Left cardiac atrium (tissue), 4 donors: Measurements from ENCODE around the gene PPP2R2C. TPM values are rescaled to one million over a fixed set of nuclear protein-coding genes. Genes with fewer than 3 reads are reported as not detected.

ENCODE experiments used
- ATAC-seq, 2 donors: fragments of 200-7000 bp; cut with Tn5 transposase; one replicate each; pipeline ENCODE4 v1.9.1; 2020; ENCODE audit warnings: mild to moderate bottlenecking in 2 of 2, moderate library complexity in 2 of 2
- DNase-seq: peaks from one replicate; pipeline ENCODE4 v3.0.0-alpha.2; 2020
- intact Hi-C, 2 donors: fragments of 100-400 bp; cut with DNase I; formaldehyde crosslinking; loops; one replicate each; pipeline versions ENCODE4 v1.14.1 to v1.15.1; 2022 to 2023
- total RNA-seq, 2 donors: library from RNA; stranded (reverse); fragmentation: NEBNext Ultra II Directional; extraction: Animal tissue kit (Norgen Biotek cat#: 25700); gene quantifications; one replicate each; pipeline ENCODE4 v1.2.1, GENCODE V29; 2021
- donor health status: DM: no; HTN: yes; CAD: no.
- donor health status: DM: no; HTN: yes; CAD: no; lungs with severe emphysema.
- donor health status: DM: yes; HTN: yes; CAD: no.
- donor health status: Dilated cardiomyopathy.

PPP2R2C gene
- total RNA-seq, 2 donors from 2014 or later = 4.8 to 5.2 TPM

DNA sequence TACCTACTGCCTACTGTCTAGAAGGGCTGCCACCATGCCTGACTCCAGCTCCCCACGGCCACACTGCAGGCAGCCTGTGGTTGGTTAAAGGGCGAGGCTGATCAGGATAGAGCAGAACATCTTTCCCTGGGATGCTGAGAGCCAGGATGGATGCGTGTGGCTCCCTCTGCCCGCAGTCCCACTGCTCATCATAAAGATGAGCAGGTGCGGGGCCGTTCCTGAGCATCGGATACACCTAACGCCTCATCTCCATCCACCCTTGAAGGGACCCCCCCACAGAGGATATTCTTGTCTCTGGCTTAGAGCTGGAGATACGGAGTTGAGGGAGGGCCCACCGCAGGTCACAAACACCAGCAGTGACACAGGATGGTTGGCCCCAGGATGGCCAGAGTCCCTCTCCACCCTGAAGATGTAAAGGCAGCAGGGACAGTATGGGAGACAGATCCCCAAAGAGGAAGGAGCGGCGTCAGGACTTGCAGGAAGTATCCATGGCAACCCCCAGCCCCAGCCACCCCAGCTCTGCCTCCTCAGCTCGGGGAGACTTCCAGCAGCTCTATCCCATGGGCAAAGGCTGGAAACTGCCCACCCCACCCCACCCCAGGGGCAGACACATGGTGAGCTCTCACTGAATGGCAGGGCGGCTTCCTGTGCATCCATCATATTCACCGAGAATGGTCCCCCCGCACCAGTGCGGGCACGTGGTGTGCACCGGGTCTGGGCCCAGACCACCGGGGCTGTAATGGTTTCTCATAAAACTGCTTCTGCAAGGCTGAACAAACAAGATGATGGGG, 19.3 kb downstream of the PPP2R2C start:
- DNase-seq = no peak
- no peak for ATAC-seq
- intact Hi-C loops = no loop called here

DNA sequence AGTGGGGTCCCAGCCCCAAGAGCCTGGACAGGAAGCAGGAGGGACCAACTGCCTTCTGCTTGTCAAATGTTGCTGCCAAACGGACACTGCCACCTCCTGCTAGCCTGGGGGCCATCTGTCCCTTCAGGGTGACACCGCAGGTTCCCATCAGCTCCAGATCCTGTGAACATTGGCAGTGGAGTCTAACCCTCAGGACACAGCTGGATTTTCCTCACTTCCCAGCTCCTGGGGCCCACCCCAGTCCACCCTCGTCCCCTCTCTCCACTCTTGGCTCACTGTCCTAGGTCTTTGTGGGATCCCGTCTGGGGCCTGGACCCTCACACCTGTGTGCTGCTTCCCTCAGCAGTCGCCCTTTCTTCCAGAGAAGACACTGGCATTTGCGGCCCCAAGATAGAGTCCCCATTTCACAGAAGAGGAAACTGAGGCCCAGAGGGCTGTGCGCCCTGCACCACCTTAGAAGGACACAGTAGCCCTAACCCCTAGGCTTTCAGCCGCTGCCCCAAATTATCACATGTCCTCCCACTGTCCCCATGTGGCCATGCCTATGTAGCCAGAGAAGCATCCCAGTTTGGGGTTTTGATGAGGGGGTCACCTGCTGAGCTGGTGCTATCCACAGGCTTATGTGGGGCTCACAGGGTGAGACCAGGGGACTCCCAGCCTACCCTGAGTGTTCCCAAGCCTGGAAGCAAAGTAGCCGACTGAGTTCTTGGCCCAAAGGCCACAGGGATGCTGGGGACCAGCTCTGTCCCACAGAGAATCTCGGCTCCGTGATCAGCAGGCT, 20.1 kb downstream of the PPP2R2C start:
- intact Hi-C loops = no loop called here
- ATAC-seq = no peak
- DNase-seq = no peak

DNA sequence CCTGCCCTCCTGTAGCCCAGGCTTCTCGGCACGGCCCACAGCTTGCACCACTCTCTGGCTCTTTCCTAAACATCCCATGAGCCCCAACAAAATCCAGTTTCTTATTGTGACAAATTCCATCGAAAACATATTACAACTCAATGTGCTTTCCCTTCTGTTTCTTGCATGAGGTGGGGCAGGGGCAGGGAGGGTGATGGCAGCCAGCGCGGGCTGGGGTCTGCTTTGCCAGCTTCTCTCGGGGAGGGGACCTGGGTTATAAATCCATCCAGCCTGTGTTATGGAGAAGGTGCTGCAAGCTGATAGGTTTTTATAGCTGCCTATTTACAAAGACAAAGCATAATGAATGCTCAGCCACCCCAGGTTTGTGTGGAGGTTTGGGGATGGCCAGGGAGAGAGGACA, 21.1 kb downstream of the PPP2R2C start:
- intact Hi-C loops = no loop called here
- DNase-seq (no peak), ATAC-seq (no peak)

DNA sequence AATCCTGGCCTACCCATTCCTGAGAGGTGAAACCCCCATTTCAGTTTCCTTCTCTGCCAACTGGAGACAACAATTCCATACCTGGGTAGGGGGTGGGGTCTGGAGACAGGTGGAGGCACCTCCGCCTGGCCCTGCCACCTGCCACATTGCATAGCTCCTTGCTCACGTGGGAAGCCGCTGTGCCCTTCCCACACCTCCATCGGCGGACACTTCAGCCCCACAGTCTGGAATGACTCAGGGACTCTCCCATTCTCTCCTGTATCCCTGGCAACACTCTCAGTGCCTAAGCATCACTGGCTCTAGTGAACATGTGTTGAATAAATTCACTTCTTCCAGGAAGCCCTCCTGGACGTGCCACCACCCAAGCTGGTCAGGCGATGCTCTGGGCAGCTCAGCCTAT, 21.7 kb downstream of the PPP2R2C start:
- DNase-seq (no peak), ATAC-seq (no peak)
- intact Hi-C loops = no loop called here

DNA sequence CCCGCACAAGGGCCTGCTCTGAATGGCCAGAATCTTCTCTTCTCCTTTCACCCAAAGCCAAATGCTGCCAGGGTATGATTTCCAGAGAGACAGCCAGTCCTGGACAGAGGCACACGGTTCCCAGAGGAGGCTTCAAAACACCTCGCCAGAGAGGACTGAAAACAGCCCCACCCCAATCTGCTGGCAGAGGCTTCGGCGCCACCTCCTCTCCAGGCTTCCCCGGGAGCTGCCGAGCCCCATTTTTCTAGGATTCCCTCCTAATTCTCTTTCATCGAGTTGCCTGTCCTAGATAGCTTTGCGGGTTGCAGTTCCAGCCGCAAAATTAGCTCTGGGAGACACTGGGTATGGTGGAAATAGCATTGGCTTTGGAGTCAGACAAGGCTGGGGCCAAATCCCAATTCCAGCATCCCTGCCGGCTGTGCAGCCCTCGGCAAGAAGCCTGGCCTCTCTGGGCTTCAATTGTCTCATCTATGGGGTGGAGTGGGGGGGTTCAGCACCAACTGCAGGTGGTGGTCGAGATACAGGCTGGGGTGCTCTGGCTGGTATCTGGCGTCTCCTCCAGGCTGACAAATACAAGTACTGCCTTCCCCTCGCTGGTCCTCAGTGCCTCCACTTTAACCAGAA, 22.6 kb downstream of the PPP2R2C start:
- DNase-seq (no peak), ATAC-seq (no peak)
- intact Hi-C loops = no loop called here

- intact Hi-C loops = no loop called here
- DNase-seq (no peak), ATAC-seq (no peak)
Observed at GRCh38 chr4:6449335-6449734, 23.1 kb downstream of the PPP2R2C start.

DNA sequence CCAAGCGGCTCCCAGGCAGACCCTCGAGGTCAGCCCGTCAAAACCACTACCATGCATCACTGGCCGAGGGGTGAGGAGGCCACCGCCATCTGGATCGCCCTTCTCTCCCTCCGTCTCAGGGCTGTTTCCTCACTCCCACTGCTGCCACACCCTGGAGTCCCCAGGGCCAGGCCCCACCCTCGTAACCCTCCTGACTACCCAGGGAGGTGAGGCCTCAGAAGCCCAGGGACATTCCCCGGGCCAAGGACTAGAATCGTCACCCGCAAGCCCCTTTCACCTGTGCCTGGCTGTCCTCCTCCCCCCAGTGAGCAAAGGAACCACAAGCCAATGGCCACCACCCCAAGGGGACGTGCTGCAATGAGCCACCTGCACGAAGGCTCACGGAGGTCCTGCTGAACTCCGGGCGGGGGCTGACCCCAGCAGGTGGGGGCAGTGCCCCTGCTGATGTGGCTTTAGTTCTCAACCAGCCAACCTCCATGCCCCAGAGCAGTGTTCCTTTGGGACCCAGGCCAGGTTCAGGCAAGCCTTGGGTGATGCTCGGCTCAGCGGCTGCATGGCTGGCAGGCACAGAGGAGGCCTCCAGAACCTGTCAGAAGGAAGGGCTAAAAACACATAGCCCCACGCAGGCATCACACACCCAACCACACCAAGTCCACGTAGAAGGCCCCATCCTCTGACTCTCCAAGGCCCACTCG, 23.8 kb downstream of the PPP2R2C start:
- intact Hi-C loops = no loop called here
- DNase-seq (no peak), ATAC-seq (no peak)

DNA sequence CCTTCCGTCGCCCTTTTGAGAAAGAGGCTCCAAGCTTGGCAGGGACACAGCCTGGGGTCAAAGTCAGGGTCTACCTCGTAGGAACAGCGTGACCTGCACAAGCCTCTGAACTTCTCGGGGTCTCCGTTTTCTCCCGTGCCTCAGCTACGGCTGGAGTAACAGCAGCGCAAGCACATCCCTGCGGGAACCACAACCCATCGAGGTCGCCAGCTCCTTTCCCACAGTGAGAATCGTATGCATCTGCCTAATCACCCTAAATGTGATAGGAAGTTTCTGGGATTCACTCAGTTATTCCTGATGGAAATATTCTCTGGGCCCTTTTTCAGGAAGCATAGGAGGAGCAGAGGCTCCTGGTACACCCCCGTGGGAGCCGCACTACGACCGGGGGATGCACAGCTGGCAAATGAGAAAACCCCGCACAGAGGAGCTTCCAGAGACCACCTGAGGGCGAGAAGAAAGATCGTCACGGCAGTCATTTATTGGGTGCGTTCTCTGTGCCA, 24.7 kb downstream of the PPP2R2C start:
- intact Hi-C loops = no loop called here
- DNase-seq (no peak), ATAC-seq (no peak)

DNA sequence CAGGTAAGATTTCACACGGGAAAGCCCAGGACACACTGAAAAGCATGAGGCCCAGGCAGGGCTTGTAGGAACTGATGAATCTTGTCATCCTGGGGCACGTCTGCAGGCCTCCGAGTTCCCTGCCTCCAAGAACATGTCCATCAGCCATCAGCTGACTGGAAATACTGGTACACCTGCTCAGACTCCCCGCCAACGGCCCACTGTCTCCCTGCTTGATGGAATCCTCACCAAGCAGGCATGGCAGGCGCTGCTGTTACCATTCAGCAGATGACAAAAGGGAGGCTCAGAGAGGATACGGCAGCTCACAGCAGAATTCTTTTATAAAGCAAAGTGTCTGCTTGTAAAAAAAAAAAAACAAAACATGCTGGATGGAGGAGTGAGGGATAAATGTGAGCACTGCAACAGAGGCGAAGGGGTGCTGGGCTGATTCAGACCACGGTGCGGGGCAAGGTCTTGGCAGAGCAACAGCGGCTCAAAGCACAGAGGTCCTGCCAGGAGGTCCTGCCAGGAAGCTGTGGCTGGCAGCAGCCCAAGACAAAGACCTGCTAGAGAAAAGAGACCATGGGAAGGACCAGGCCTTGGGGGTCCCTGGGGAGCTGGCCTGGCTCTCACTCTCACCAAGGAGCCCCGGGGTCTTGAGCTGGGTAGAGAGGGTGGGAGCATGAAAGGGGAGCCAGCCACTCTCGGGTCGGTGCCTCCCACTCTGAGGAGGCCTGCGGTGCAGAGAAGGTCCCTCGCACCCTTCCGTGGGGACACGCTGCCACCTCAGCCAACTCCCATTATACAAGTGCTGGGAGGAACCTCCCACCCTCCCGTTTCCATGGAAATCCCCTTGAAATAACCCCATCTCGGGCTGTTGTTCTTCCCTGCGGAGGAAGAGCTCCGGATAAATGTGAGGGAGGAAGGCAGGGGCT, 25.6 kb downstream of the PPP2R2C start:
- ATAC-seq (peak; percentile 57 to 69), DNase-seq (peak; percentile 58)
- intact Hi-C loops = no loop called here

- ATAC-seq = no peak
- intact Hi-C loops = no loop called here
- no peak for DNase-seq
Observed at GRCh38 chr4:6446130-6446482, 26.3 kb downstream of the PPP2R2C start.

DNA sequence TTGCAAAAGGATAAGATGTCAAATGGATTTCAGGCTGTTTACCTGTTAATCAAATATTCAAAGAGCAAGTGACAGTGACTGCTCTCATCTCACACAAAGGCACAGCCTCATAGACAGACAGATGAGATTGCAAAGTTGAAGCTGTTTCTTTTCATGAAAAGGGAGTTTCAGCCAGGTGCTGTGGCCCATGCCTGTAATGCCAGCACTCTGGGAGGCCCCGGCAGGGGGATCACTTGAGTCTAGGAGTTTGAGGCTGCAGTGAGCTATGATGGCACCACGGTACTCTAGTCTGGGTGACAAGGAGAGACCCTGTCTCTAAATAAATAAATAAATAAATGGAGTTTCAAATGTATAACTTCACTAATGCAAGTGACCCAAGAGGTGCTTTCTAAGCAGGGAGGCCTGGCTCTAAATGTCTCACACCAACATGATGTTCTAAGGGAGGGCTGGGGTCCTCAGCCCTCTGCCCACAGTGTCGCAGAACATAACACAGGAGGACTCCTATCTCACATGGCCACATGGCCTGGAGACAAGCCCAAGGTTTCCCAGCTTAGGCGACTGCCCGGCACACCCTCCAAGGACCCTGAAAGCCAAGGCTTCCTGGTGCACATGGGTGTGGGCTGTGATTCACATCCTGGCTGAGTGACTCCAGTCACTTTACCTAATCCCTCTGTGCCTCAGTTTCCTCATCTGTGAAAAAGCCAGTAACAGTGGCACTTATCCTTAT, 26.8 kb downstream of the PPP2R2C start:
- DNase-seq (no peak), ATAC-seq (no peak)
- intact Hi-C loops = no loop called here

DNA sequence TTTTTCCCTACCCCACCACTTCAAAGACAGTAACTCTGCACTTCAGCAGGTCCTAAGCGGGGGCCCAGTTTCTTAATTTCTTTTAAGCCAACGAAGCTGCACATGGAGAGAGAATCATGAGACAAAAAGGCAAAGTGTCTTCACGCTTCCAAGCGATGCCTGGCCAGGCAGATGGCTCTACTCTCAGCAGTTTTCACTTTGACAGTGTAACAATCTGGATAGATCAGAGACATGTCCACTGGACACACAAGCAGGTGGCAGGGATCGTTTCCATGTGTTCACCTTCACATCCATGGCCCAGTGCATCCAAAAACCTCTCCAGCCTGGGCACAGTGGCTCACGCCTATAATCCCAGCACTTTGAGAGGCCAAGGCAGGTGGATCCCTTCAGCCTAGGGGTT, 27.8 kb downstream of the PPP2R2C start:
- intact Hi-C loops = no loop called here
- ATAC-seq (no peak), DNase-seq (no peak)

DNA sequence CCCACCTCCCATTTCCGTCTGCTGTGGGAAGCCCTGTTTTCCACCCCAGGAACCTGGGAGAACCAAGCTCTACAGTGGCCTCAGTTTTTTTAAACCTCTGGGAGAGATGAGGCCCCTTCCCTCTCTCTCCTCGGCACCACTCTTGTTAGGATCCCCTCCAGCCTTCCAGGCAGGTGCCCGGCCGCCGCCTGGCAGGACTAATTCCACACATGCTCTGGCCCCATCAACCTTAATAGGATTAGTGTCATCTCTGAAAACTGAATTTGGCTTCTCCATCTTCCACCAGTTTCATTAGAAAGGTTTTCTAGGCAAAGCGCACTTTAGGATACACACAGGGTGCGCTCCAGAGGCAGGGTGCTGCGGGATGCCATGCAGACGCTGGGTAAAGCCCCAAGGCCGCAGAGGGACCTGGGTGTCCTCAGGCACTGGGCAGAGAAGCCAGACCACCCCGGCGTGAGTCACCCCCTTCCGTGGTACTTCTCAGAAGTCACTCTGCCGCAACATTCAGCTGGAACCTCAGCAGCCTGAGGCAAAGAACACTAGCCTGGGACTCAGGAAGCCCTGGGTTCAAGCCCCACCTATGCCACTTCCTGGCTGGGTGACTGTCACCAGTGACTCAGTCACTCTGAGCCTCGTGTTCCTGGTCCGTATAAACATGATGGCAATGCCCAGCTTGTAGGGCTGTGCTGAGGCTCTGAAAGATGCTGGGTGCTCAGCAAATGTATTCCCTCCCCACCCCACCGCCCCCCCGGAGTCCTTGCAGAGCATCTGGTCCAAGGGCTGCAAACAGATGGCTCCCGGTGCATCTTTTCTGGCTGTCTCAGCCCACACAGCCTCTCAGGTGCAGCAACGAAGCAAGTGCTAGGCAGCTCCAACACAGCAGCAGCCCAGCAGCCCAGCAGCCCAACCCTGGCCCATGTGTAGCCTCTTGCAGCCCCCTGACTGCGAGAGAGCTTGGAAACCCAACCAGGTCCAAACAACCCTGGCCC, 29.1 kb downstream of the PPP2R2C start:
- DNase-seq = no peak
- intact Hi-C loops = no loop called here
- ATAC-seq = no peak

- no peak for ATAC-seq
- no peak for DNase-seq
- intact Hi-C loops = no loop called here
Observed at GRCh38 chr4:6442555-6442954, 29.9 kb downstream of the PPP2R2C start.

DNA sequence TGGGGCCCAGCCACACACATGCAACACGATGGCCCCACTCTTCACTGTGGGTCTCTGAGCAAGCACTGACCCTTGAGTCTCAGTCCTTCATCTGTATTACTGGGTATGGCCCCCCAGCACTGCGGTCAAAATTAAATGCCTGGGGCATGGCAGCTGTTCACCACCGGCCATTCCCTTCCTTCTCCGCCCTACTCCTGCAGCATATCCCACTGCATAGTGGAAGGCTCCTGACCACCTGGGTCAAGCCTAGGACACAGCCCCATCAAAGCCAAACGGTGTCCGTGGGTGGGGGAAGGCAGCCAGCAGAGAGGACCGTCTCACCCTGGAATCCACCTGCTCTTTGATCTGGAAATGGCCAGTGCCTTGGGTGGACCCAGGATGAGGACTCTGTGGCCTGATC, 30.7 kb downstream of the PPP2R2C start:
- DNase-seq (no peak), ATAC-seq (no peak)

GRCh38 chr4:6441202-6441582, 31.2 kb downstream of the PPP2R2C start:
- intact Hi-C loops = no loop called here
- ATAC-seq (no peak), DNase-seq (no peak)

More for the DNA sequence above, 30.7 kb downstream of the PPP2R2C start:
- intact Hi-C loops = no loop called here
